ENCODE results near the gene MAPRE2.

DNA sequence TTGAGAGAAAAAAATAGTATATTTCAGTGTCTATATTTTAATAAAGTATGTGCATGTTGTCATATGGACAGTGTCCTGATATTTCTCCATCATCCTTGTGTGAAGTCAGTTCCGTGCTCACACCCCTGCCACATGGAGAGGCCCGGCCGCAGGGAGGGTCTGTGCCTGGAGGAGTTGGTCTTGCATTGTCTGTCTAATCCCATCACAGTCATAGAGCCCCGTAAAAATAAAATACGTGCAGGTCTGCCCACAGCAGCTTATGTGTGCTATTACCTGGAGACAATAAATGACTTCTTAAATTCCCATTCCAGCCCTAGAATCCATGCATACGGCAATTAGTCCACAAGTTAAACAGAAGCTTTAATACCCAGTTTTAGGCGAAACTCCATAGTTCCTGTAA lies 20.1 kb downstream of the MAPRE2 start:
- TF ChIP-seq, protein P1, sequence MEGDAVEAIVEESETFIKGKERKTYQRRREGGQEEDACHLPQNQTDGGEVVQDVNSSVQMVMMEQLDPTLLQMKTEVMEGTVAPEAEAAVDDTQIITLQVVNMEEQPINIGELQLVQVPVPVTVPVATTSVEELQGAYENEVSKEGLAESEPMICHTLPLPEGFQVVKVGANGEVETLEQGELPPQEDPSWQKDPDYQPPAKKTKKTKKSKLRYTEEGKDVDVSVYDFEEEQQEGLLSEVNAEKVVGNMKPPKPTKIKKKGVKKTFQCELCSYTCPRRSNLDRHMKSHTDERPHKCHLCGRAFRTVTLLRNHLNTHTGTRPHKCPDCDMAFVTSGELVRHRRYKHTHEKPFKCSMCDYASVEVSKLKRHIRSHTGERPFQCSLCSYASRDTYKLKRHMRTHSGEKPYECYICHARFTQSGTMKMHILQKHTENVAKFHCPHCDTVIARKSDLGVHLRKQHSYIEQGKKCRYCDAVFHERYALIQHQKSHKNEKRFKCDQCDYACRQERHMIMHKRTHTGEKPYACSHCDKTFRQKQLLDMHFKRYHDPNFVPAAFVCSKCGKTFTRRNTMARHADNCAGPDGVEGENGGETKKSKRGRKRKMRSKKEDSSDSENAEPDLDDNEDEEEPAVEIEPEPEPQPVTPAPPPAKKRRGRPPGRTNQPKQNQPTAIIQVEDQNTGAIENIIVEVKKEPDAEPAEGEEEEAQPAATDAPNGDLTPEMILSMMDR (IDR thresholded peaks at IDR 0.05): no peak
- no peak for TF ChIP-seq EP300 (IDR thresholded peaks at IDR 0.05)

Data from gastroesophageal sphincter (tissue), 3 donors.